GM03348 (cell line): Measurements from ENCODE around the gene MYH6.
A peak's percentile ranks its signal among the peaks of the same experiment; 100 is the strongest.

ENCODE experiments used
- DNase-seq: peaks from one replicate; pipeline ENCODE4 v3.0.0; 2012; ENCODE audit warnings: low spot score

MYH6 gene

DNA sequence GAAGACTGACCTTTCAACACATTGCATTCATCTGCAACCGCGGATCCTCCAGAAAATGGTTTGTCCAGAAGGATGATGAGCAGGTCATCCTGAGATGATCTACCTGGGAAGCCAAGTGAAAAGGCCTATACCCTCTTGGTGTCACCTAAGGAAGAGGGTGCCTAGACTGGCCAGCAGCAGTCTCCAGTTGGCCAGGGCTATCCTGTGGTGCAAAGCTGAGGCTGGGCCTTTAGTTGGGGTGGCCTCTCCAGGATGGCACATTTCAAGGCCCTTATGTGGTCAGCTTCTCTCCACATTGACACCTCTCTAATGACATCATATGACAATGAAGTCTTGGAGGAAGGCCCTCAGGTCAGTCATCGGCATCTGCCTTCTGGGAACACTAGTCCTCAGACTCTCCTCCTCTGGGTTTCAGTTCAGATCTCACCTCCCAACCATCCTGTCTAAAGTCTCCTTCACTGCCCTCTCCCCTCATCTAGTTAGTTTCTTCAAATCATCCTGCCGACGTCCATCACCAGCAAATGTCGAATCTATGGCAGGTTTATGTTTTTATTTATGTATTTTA, 52.1 kb downstream of the MYH6 start:
- DNase-seq: no peak

DNA sequence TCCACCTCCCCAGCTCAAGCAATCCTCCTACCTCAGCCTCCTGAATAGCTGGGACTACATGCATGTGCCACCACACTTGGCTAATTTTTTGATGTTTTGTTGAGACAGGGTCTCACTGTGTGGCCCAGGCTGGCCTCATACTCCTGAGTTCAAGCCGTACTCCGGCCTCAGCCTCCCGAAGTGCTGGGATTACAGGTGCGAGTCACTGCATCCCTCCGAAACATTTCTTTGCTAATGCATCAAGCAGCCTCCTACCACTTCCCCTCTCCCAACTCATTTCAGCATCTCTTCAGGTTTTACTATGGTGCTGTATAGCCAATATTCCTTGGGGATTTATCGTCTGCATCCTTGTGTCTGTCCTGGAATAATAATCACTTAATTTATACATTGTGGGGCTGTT, 53.1 kb downstream of the MYH6 start:
- no peak for DNase-seq

DNA sequence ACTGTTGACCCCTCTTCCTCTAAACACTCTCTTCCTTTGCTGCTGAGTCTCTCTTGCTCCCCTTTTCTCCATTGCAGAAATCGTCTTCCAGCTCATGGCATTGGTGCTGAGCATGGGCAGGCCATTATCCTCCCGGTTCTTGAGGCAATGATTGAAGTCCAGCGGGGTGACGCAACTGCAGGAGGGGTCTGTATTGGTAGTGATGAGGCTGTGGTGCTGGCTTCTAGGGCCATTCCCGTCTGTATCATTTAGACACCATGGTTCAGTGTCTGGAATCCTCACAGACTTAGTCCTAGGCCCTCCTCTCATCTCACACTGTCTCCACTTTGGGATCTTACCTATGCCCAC, 54.7 kb downstream of the MYH6 start:
- DNase-seq: no peak

- peak; percentile 92 for DNase-seq
These were observed 55.3 kb downstream of the MYH6 start, which contains the start of gene SLC22A17 for GRCh38 chr14:23352506-23353432. Gene SLC22A17, minus strand, starts transcription at chr14:23352887.

DNA sequence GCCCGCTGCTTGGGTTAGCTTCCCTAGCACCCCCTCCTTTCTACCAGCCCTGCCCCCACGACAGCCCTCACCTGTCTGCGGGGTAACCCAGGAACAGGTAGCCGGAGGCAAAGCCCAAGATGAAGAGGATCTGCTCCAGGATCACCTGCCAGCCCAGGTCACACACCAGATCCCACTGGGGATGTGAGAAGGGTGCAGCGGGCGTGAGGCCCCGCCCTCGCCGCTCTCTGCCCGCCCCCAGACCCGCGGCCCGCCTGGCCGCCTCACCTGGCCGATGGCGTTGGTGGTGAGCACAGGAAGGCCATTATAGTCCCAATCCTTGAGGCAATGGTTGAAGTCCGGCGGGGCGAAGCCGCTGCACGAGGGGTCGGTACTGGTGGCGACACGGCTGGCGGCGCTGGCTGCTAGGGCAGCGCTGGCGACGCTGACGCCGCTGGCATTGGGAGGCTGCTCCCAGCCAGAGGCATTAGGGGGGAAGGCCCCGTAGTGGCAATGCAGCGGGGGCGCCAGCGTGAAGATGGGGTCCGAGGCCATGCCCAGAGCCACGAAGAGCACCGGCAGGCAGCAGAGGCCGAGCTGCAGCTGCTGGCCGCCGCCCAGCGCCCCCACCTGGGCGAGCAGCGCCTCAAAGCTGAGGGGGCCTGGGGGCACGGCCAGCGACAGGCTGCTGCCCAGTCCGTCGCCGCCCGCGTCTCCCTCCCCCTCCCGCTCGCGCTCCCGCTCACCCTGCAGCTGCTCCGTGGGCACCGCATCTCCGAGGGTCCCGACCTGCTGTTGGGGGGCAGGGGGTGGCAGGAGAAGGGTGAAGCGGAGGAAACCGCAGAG, 56.2 kb downstream of the MYH6 start:
- DNase-seq: peak; percentile 46

DNA sequence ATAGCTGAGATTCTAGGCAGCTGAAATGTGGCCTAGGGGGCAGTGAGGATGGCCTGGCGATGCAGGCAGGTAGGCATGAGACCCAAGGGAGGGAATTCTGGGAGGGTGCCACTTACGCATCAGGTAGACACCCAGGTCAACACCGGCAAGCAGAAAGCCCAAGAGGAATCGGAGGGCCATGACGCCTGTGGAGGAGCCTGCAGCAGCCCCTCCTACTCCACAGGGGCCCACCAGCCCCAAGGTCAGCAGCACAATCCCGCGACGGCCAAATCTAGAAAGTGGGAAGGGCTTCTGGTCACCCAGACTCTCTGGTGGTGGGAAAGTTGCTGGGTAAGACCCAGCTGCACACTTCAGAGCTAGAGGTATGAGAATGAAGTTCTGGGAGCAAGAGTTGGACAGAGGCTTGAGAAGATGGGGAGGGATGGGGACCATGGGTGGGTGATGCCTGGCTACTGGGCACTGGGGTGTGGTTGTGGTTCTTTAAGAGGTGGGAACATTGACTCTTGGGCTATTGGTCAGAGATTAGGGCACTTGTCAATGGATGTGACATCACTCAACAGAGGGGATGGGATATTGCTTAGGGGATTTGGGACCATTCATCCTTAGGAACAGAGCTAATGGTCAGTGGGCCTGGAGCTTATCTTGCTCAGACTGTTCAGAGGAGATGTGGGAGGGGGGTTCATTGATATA, 58.8 kb downstream of the MYH6 start:
- no peak for DNase-seq

GRCh38 chr14:23348297-23348655, 59.8 kb downstream of the MYH6 start:
- no peak for DNase-seq

DNA sequence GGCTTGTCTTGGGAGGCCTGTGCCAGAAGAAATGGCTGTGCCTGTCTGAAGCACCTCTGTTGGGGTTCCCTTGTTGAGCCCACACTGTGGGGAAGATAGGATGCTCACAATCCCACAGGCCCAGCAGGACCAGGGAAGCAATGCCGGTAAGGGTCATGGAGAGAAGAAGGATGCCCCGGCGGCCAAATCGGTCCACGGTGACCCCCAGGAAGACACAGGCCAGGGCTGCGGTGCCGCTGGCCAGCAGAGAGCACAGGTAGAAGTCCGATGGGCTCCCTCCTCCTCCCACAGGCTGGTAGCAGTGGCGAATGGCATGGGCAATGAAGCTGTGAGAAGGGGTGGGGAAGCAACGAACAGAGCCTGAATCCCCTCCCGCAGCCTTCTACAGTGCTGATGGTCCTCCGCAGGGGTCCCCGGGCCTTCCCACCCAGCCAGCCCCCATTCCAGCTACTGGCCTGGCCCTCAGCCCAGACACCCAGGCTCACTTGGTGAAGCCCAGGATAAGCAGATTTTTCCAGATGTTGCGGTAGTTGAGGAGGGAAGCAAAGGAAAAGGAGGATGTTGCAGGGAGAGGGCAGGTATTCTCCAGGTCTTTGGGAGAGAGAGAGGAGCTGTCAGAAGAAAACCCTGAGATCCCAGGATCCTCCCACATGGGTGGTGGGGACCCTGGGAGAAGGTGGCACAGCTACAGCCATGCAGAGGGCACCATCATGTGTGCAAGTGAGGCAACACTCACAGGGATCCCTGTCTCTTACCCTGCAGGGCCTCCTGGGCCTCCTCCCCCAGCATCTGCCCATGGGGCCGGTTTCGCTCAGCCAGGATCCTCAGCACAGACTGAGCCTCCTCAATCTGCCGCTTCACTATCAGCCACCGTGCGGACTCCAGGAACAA, 60.4 kb downstream of the MYH6 start:
- DNase-seq: no peak

GRCh38 chr14:23346693-23347405, 61.2 kb downstream of the MYH6 start:
- no peak for DNase-seq

DNA sequence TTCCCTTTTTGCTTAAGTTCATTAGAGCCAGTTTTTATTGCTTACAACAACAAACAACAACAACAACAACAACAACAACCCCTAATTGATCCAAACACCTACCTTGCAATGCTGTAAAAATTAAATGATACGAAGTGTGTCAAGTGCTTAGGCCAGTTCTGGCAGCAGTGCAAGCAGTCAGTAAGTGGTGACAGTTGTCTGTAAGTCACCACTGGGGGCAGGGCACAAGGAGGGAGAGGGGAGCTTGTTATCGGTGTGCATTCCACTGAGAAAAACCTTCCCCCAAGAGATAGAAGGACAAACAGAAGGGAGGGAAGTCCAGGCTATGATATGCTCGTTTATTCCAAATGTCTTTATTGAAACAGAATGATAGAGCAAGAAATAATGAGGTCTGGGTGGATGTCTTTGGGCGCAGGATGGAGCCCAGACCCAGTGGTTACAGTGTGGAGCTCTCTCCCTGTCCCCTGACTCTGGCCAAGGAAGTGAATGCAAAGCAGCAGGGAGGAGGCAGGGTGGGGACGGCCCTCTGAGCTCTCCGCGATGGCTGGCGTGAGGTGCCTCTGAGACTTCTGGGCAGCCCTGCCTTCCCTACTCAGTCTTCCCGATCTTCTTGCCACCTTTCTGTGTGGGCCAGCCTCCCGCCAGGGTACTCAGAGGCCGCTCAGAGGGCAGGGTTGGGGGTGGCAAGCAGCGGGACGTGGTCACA, 61.9 kb downstream of the MYH6 start:
- DNase-seq: no peak

DNA sequence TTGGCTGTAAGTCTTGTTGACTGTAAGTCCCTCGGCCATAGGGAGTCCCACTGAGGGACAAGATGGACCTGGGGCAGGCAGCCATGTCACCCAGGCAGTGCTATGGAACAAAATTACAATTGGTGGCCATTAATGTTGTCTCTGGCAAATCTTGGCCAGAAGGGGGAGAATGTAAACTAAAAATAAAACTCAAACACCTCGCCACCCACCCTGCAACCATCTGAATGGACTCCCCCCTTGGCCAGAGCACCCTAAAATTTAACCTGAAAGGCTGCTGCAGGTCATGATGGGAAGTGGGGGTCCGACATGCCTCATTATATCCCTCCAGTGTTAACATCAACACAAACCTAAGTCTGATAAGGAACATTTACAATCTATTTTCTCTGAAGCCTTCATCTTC, 63.6 kb downstream of the MYH6 start:
- no peak for DNase-seq

GRCh38 chr14:23339506-23340268, 68.4 kb downstream of the MYH6 start:
- no peak for DNase-seq

GRCh38 chr14:23335623-23336022, 72.5 kb downstream of the MYH6 start:
- DNase-seq: no peak
